KBM-7 (cell line): ENCODE data around the gene KSR1.
"Not testable (repeated sequence)": the region's sequence is repeated elsewhere in the genome, so short reads cannot be mapped to it uniquely, and the experiment has no call there.

Experiments used
- DNase-seq: peaks from one replicate; pipeline ENCODE4 v3.0.0-alpha.2; 2015
- in situ Hi-C: fragments of 300-500 bp; cut with MboI; formaldehyde crosslinking; loops from 2 replicates; pipeline ENCODE4 v1.14.3; 2020; ENCODE audit warnings: low sequenced_read_pairs, low pct_unique_long_range_greater_than_20kb, mixed read lengths

KSR1 gene

DNA sequence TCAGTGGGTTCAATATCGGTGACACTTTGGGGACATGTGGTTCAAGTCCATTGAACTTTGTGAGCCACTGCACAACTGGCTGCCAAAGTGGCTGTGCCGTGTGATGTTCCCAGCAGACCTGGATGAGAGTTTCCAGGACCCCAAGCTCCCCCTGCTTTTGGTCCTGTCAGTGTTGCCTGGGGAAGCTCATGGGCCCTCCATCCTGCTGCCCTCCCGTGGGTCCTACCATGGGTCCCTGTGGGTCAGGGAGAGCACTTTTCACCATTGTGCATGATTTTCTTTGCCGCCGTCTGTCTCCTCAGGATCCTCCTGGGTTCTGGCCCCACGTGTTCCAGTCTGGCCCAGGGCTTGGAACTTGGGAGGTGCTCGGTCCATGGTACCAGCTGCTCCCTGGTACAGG, 212.9 kb downstream of the KSR1 start:
- DNase-seq: no peak
- in situ Hi-C loops: loop anchor here (10.0 to 25.0 kb wide), 2 partner anchors 76 to 193 kb away; no protein-coding TSS in a partner anchor

DNA sequence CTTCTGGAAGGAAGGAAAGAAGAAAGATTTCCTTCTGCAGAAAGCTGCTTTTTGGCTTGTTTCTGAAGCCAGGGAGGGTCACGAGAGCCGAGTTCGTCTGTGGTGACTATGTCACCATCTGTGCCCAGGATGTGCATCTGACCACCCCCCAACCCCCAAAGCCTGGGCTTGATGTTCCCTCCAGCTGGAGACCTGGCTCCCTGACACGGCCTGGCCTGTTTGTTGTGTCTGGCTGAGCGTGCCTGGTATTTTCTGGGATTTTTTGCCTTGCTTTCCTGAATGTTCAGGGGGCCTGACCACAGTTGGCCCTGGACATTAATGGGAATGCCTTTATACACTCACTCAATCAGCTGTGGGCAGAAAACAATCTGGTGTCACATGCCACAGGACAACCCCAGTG, 213.6 kb downstream of the KSR1 start:
- DNase-seq: no peak
- in situ Hi-C loops: loop anchor here (10.0 to 25.0 kb wide), 2 partner anchors 75 to 192 kb away; no protein-coding TSS in a partner anchor

DNA sequence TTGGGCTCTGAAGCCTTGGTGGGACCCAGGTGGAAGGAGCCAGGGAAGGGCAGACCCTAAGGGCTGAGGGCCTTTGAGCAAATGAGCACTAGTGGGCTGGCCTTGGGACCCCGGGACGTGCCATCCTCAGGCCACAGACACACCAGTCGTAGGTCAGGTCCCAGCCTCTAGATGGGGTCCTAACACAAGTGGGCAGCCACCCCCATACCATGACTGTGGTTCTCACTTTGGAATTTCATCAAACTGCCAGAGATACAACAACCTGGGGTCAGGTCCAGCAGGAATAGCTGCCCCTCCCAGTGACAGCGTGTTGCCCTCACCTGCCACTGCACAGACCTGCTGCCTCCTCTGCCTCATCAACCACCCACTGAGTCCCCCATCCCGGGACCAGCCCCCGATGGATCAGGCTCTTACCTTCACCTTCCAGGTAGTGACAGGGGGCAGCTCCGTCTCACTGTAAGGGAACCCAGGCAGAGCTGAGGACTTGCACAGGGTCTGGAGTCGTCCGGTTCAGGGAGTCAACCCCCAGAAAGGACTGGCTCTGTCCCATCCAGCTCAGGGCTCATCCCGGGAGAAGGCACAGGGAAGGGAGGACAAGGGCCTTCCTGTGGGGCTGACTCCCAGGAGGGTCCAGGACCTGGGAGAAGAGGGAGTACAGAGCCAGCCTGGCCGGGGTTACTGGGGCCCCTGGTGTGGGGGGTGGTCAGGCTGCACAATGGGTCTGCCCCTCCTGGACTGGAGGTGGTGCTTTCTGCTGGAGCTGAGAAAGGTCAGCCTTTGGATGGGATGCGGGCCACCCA, 214.7 kb downstream of the KSR1 start:
- in situ Hi-C loops: loop anchor here (25.0 kb wide), 1 partner anchor 191 kb away; no protein-coding TSS in a partner anchor
- DNase-seq: no peak

DNA sequence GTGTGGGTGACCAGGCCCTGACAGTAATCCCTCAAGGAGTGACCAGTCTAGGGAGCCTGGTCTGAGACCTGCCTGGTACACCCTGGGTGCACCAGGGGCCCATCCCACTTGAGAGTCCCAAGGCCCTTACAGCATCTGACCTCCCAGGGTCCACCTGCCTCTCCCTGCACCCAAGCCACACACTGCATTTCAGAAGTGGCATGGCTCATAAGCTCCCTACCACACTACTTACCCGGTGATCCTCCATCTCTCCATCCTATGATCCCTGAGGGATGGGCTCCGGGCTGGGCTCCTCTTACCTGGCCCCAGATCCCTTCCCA, 215.3 kb downstream of the KSR1 start:
- in situ Hi-C loops: loop anchor here (25.0 kb wide), 1 partner anchor 191 kb away; no protein-coding TSS in a partner anchor
- DNase-seq: no peak

DNA sequence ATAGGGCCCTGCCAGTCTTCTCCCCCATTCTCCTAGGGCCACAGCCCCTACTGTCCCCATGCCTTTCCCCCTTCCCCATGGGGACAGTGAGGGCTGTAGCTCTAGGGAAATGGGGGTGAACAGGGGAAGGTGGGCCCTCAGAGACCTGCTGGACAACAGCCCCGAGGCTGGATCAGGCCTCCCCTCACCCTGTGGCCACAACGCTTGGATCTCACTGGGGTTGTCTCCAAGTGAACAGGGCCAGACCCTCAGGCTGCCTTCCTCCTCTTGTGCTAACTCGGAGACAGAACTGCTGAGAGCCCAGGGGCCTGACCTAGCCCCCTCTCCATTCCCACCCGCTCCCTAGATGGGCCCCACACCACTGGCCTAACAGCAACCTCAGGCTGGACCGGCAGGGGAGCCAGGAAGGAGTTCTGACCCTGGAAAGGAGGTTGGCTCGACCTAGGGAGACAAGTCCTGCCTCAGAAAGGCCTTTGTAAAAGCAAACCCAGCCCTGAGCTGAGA, 215.8 kb downstream of the KSR1 start:
- not testable (repeated sequence) for DNase-seq
- in situ Hi-C loops: loop anchor here (25.0 kb wide), 1 partner anchor 190 kb away; no protein-coding TSS in a partner anchor

DNA sequence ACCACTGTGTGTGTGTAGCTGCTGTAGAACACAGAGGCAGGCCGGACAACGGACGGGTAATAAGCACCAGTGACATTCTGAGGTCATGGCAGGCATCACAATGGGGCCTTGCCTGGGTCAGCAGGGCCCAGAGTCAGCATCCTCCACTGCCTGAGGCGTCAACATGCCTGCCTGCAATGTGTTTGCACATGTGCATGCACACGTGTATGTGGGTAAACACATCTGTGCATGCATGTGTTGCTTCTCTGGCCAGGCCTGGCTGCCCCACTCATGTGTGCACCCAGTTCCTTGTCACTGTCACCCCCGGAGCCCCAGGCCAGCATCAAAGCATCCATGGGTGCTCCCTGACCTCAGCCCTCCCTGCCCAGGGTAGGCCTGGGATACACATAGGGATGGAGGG, 218.1 kb downstream of the KSR1 start:
- DNase-seq: no peak
- in situ Hi-C loops: loop anchor here (25.0 kb wide), 1 partner anchor 188 kb away; no protein-coding TSS in a partner anchor
